Measurements from ENCODE around the gene FNDC10.

FNDC10 gene

DNA sequence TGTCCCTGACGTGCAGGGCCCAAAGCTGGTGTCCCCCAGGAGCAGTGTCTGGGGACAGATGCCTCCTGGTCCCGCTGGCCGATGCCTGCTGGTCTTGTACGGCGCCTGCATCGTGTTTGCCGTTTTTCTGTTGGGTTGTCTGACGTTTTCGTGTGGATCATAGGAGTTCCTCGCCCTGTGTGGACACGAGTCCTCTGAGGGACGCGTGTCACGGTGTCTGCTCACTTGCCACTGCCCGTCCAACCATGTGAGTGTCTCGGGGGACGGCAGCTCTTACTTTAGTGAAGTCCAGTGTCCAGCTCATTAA lies 22.8 kb upstream of the FNDC10 start:
- ATAC-seq, result no peak
- no peak for TF ChIP-seq ARNTL (CRISPR knock-in tag; IDR thresholded peaks at IDR 0.05; ENCODE audit: borderline replicate concordance, low read depth)
- no peak for TF ChIP-seq SNAI2 (CRISPR knock-in tag; IDR thresholded peaks at IDR 0.05)
- no peak for TF ChIP-seq GLIS3 (CRISPR knock-in tag; IDR thresholded peaks at IDR 0.05)
- no peak for TF ChIP-seq ESRRG (CRISPR knock-in tag; IDR thresholded peaks at IDR 0.05)
- no peak for TF ChIP-seq PPARA (CRISPR knock-in tag; IDR thresholded peaks at IDR 0.05; ENCODE audit: borderline replicate concordance)
- no peak for TF ChIP-seq CREB5 (CRISPR knock-in tag; IDR thresholded peaks at IDR 0.05; ENCODE audit: low read depth)
- TF ChIP-seq, protein P1, sequence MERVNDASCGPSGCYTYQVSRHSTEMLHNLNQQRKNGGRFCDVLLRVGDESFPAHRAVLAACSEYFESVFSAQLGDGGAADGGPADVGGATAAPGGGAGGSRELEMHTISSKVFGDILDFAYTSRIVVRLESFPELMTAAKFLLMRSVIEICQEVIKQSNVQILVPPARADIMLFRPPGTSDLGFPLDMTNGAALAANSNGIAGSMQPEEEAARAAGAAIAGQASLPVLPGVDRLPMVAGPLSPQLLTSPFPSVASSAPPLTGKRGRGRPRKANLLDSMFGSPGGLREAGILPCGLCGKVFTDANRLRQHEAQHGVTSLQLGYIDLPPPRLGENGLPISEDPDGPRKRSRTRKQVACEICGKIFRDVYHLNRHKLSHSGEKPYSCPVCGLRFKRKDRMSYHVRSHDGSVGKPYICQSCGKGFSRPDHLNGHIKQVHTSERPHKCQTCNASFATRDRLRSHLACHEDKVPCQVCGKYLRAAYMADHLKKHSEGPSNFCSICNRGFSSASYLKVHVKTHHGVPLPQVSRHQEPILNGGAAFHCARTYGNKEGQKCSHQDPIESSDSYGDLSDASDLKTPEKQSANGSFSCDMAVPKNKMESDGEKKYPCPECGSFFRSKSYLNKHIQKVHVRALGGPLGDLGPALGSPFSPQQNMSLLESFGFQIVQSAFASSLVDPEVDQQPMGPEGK (CRISPR knock-in tag; IDR thresholded peaks at IDR 0.05; ENCODE audit: borderline replicate concordance), result no peak
- TF ChIP-seq ZFP30 (CRISPR knock-in tag; IDR thresholded peaks at IDR 0.05), result no peak
- no peak for TF ChIP-seq BACH2 (CRISPR knock-in tag; IDR thresholded peaks at IDR 0.05; ENCODE audit: borderline replicate concordance)
- no peak for TF ChIP-seq CSDC2 (CRISPR knock-in tag; IDR thresholded peaks at IDR 0.05)
- TF ChIP-seq, protein P2, sequence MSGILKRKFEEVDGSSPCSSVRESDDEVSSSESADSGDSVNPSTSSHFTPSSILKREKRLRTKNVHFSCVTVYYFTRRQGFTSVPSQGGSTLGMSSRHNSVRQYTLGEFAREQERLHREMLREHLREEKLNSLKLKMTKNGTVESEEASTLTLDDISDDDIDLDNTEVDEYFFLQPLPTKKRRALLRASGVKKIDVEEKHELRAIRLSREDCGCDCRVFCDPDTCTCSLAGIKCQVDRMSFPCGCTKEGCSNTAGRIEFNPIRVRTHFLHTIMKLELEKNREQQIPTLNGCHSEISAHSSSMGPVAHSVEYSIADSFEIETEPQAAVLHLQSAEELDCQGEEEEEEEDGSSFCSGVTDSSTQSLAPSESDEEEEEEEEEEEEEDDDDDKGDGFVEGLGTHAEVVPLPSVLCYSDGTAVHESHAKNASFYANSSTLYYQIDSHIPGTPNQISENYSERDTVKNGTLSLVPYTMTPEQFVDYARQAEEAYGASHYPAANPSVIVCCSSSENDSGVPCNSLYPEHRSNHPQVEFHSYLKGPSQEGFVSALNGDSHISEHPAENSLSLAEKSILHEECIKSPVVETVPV (CRISPR knock-in tag; IDR thresholded peaks at IDR 0.05), result no peak
- TF ChIP-seq, protein P3, sequence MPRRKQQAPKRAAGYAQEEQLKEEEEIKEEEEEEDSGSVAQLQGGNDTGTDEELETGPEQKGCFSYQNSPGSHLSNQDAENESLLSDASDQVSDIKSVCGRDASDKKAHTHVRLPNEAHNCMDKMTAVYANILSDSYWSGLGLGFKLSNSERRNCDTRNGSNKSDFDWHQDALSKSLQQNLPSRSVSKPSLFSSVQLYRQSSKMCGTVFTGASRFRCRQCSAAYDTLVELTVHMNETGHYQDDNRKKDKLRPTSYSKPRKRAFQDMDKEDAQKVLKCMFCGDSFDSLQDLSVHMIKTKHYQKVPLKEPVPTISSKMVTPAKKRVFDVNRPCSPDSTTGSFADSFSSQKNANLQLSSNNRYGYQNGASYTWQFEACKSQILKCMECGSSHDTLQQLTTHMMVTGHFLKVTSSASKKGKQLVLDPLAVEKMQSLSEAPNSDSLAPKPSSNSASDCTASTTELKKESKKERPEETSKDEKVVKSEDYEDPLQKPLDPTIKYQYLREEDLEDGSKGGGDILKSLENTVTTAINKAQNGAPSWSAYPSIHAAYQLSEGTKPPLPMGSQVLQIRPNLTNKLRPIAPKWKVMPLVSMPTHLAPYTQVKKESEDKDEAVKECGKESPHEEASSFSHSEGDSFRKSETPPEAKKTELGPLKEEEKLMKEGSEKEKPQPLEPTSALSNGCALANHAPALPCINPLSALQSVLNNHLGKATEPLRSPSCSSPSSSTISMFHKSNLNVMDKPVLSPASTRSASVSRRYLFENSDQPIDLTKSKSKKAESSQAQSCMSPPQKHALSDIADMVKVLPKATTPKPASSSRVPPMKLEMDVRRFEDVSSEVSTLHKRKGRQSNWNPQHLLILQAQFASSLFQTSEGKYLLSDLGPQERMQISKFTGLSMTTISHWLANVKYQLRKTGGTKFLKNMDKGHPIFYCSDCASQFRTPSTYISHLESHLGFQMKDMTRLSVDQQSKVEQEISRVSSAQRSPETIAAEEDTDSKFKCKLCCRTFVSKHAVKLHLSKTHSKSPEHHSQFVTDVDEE (CRISPR knock-in tag; IDR thresholded peaks at IDR 0.05), result no peak
- TF ChIP-seq POU6F1 (CRISPR knock-in tag; IDR thresholded peaks at IDR 0.05; ENCODE audit: borderline replicate concordance, low read depth), result no peak
- no peak for TF ChIP-seq ZNF8 (CRISPR knock-in tag; IDR thresholded peaks at IDR 0.05)
- no peak for TF ChIP-seq ZNF565 (CRISPR knock-in tag; conservative IDR thresholded peaks at IDR 0.05; ENCODE audit: low read depth)
- no peak for TF ChIP-seq OSR1 (CRISPR knock-in tag; IDR thresholded peaks at IDR 0.05)

DNA sequence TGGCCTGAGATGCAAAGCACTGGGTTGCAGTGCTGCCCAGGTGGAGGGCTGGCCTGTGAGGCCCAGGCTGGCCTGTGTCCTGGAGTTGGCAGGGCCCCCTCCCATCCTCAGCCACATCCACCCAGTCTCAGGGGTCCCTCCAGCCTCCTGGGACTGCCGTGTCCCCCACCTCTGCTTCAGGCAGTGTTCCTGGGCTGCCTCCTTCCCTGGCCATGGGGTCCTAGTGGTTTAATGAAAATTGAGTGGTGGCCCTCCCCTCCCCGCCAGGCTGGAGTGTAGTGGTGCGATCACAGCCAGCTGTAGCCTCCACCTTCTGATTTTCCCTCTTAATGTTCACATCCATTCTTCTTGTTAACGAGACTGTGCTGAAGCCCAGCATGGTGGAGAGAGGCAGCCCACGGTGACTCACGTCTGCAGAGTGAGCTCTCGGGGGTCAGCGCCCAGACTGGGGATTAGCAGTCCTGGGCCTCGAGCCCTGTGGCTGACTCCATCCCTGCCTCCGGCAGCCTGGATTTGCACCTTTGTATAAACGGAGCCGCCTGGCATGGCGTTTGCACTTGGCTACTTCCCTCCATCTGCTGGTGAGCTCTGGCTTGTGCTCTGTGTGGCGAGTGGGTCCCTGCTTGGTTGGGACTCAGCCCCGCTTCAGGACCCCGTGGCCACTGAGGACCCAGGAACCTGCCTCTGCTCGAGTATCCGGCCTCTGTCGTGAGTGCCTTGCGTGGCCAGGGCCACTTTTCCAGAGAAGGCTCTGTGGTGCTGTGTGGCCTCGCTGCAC lies 22.3 kb upstream of the FNDC10 start:
- no peak for TF ChIP-seq SNAI2 (CRISPR knock-in tag; IDR thresholded peaks at IDR 0.05)
- no peak for TF ChIP-seq ZFP30 (CRISPR knock-in tag; IDR thresholded peaks at IDR 0.05)
- no peak for TF ChIP-seq ZFP3 (CRISPR knock-in tag; IDR thresholded peaks at IDR 0.05)
- no peak for TF ChIP-seq TOX (CRISPR knock-in tag; IDR thresholded peaks at IDR 0.05; ENCODE audit: borderline replicate concordance)
- TF ChIP-seq OSR1 (CRISPR knock-in tag; IDR thresholded peaks at IDR 0.05), result no peak
- TF ChIP-seq, protein P2 (CRISPR knock-in tag; IDR thresholded peaks at IDR 0.05), result no peak
- no peak for TF ChIP-seq CREB5 (CRISPR knock-in tag; IDR thresholded peaks at IDR 0.05; ENCODE audit: low read depth)
- TF ChIP-seq ZNF8 (CRISPR knock-in tag; IDR thresholded peaks at IDR 0.05), result no peak
- TF ChIP-seq GLIS3 (CRISPR knock-in tag; IDR thresholded peaks at IDR 0.05), result no peak
- no peak for TF ChIP-seq ARNTL (CRISPR knock-in tag; IDR thresholded peaks at IDR 0.05; ENCODE audit: borderline replicate concordance, low read depth)
- no peak for TF ChIP-seq BACH2 (CRISPR knock-in tag; IDR thresholded peaks at IDR 0.05; ENCODE audit: borderline replicate concordance)
- no peak for TF ChIP-seq ZNF70 (CRISPR knock-in tag; IDR thresholded peaks at IDR 0.05)
- no peak for TF ChIP-seq ZC3H10 (CRISPR knock-in tag; IDR thresholded peaks at IDR 0.05)
- no peak for TF ChIP-seq CSDC2 (CRISPR knock-in tag; IDR thresholded peaks at IDR 0.05)
- TF ChIP-seq ZNF565 (CRISPR knock-in tag; conservative IDR thresholded peaks at IDR 0.05; ENCODE audit: low read depth), result no peak
- no peak for TF ChIP-seq PPARA (CRISPR knock-in tag; IDR thresholded peaks at IDR 0.05; ENCODE audit: borderline replicate concordance)
- TF ChIP-seq, protein P3 (CRISPR knock-in tag; IDR thresholded peaks at IDR 0.05), result no peak
- ATAC-seq, result no peak
